H1 (cell line): ENCODE data around the gene FOSL1.
A peak's percentile ranks its signal among the peaks of the same experiment; 100 is the strongest.

ENCODE experiments used
- CHD1 ChIP-seq: IDR thresholded peaks from 2 replicates; pipeline ENCODE4 v1.6.1; 2012; ENCODE audit warnings: low read depth, low read length, improper control_type of control experiment
- CREB1 ChIP-seq: IDR thresholded peaks from 2 replicates; pipeline ENCODE4 v1.6.1; 2012; ENCODE audit warnings: inconsistent platforms
- EP300 ChIP-seq, 2 experiments: IDR thresholded peaks; 1 replicate in 1 of 2; 2 replicates in 1 of 2; pipeline ENCODE4 v1.6.1; 2011 to 2012; ENCODE audit warnings: low read depth in 2 of 2, low read length in 2 of 2, mild to moderate bottlenecking in 2 of 2, borderline replicate concordance in 1 of 2, inconsistent platforms in 1 of 2, moderate library complexity in 1 of 2
- POLR2AphosphoS5 ChIP-seq: IDR thresholded peaks from 2 replicates; pipeline ENCODE4 v1.6.1; 2011; ENCODE audit warnings: low read depth, low read length
- RFX5 ChIP-seq: IDR thresholded peaks from 2 replicates; pipeline ENCODE4 v1.6.1; 2011; ENCODE audit warnings: low read depth, low read length, improper control_type of control experiment, borderline replicate concordance
- TBP ChIP-seq: IDR thresholded peaks from 2 replicates; pipeline ENCODE4 v1.6.1; 2011; ENCODE audit warnings: low read depth, low read length, improper control_type of control experiment
- ZNF274 ChIP-seq: IDR thresholded peaks from 2 replicates; pipeline ENCODE4 v1.7.0; 2012; ENCODE audit warnings: low read length, borderline replicate concordance; ENCODE audit errors: extremely low read depth
- TF ChIP-seq, protein P1 (sequence below), 3 experiments: IDR thresholded peaks; 1 replicate in 2 of 3; 2 replicates in 1 of 3; pipeline versions ENCODE4 v1.5.1 to v1.6.1; 2011; ENCODE audit warnings: low read length in 3 of 3, mild to moderate bottlenecking in 3 of 3, inconsistent platforms in 2 of 3, low read depth in 1 of 3, moderate library complexity in 1 of 3; ENCODE audit not compliant: insufficient read depth in 1 of 3; ENCODE audit errors: control extremely low read depth in 1 of 3

DNA sequence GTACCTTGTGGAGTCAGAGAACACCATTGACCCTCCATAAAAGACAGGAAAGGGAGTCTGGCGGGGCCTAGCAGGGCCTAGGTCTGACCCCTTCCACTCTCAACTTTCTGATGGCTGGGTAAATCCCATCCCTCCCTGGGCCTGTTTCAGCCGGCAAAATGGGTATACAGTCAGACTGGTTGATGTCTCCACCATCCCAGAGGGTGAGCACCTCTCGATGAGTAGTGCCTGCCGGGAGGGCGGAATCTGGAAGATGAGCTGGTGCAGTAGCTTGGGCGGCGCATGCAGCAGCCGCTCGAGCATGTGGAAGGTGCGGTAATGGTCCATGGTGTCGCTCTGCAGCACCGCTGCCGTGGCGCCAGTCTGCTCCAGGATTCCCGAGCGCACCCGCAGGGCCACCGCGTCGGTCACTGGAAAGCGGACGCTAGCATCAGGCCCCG lies 12.4 kb downstream of the FOSL1 start:
- TF ChIP-seq, protein P1, sequence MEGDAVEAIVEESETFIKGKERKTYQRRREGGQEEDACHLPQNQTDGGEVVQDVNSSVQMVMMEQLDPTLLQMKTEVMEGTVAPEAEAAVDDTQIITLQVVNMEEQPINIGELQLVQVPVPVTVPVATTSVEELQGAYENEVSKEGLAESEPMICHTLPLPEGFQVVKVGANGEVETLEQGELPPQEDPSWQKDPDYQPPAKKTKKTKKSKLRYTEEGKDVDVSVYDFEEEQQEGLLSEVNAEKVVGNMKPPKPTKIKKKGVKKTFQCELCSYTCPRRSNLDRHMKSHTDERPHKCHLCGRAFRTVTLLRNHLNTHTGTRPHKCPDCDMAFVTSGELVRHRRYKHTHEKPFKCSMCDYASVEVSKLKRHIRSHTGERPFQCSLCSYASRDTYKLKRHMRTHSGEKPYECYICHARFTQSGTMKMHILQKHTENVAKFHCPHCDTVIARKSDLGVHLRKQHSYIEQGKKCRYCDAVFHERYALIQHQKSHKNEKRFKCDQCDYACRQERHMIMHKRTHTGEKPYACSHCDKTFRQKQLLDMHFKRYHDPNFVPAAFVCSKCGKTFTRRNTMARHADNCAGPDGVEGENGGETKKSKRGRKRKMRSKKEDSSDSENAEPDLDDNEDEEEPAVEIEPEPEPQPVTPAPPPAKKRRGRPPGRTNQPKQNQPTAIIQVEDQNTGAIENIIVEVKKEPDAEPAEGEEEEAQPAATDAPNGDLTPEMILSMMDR (IDR thresholded peaks at IDR 0.05; ENCODE audit: control extremely low read depth in 1 of 3, insufficient read depth in 1 of 3, low read depth in 1 of 3, low read length in 3 of 3) = no peak
- no peak for TF ChIP-seq CREB1
- TF ChIP-seq POLR2AphosphoS5 = 0 out of 2 replicates have a peak, but pooled peaks have one; percentile 7
- no peak for TF ChIP-seq CHD1
- TF ChIP-seq EP300 (IDR thresholded peaks at IDR 0.05; ENCODE audit: borderline replicate concordance in 1 of 2, low read depth in 2 of 2, low read length in 2 of 2) = no peak
- no peak for TF ChIP-seq RFX5
- TF ChIP-seq TBP = no peak
- TF ChIP-seq ZNF274 = no peak
